HCT116 (cell line): ENCODE data around the gene EPDR1. TPM values are rescaled to one million over a fixed set of nuclear protein-coding genes. Genes with fewer than 3 reads are reported as not detected.

Source experiments
- ATAC-seq: fragments of 200-7000 bp; cut with Tn5 transposase; 2 replicates; pipeline ENCODE4 v1.9.1; 2020; ENCODE audit warnings: mild to moderate bottlenecking, moderate library complexity
- BruUV-seq: library from RNA; stranded (reverse); fragments of 400-500 nt; replicated peaks from 2 replicates; lab custom pipeline; 2021; lab: Mats Ljungman, UMichigan
- CTCF ChIA-PET: fragments of 300-600 bp; sonication (Branson Sonifier 250); formaldehyde crosslinking; loops from one replicate; lab custom pipeline; 2021; ENCODE audit warnings: antibody characterized with exemption; lab: Charles Lee
- POLR2A ChIA-PET: fragments of 300-600, 350-600 bp; sonication (Branson Sonifier 250); formaldehyde crosslinking; loops from one replicate; lab custom pipeline; 2021; ENCODE audit warnings: antibody characterized with exemption; lab: Charles Lee
- RAD21 ChIA-PET, 2 experiments: fragments of 300-600 bp; sonication (Branson Sonifier 250); formaldehyde crosslinking; loops; one replicate each; lab custom pipeline; 2023; ENCODE audit warnings: low total read pairs in 2 of 2; ENCODE audit not compliant: uncharacterized antibody in 2 of 2, unreplicated experiment in 2 of 2, low non-redundant PET in 1 of 2; lab: Charles Lee
- DNase-seq: peaks from one replicate; pipeline ENCODE4 v3.0.0-alpha.2; 2010; ENCODE audit warnings: low read depth, low spot score
- H2AFZ ChIP-seq: fragments of 200-600 bp; shearing (Covaris generic), sonication (generic); 2 replicates; pipeline ENCODE4 v1.6.1; 2017; ENCODE audit warnings: low read depth, mixed run types, mixed read lengths, antibody characterized with exemption, low read length; ENCODE audit not compliant: poor library complexity, severe bottlenecking
- H3K27ac ChIP-seq: 2 replicates; pipeline ENCODE4 v1.5.1; 2012; ENCODE audit warnings: low read depth, low read length
- H3K27me3 ChIP-seq: fragments of 200-600 bp; sonication (generic); 2 replicates; pipeline ENCODE4 v1.6.1; 2016; ENCODE audit warnings: mixed run types, low read length, mixed read lengths; ENCODE audit not compliant: insufficient read depth
- H3K36me3 ChIP-seq, 2 experiments: fragments of 200-500 bp in 1 of 2; fragments of 200-600 bp in 1 of 2; sonication (Bioruptor generic) in 1 of 2; sonication (generic) in 1 of 2; 2 replicates each; pipeline versions ENCODE4 v1.5.1 to v1.6.1; 2014 to 2016; ENCODE audit warnings: low read length in 2 of 2, inconsistent platforms in 1 of 2, mixed read lengths in 1 of 2, mixed run types in 1 of 2; ENCODE audit not compliant: insufficient read depth in 2 of 2, control insufficient read depth in 1 of 2
- H3K4me1 ChIP-seq, 2 experiments: fragments of 200-600 bp in 1 of 2; sonication (generic) in 1 of 2; 2 replicates each; pipeline versions ENCODE4 v1.5.1 to v1.6.1; 2012 to 2017; ENCODE audit warnings: low read length in 2 of 2, inconsistent platforms in 1 of 2, mild to moderate bottlenecking in 1 of 2, mixed read lengths in 1 of 2, mixed run types in 1 of 2, moderate library complexity in 1 of 2; ENCODE audit not compliant: insufficient read depth in 2 of 2, control insufficient read depth in 1 of 2
- H3K4me2 ChIP-seq: fragments of 200-600 bp; sonication (generic); 2 replicates; pipeline ENCODE4 v1.6.1; 2017; ENCODE audit warnings: mixed run types, low read length, mixed read lengths
- H3K4me3 ChIP-seq, 2 experiments: fragments of 200-600 bp in 1 of 2; sonication (generic) in 1 of 2; replicated peaks in 1 of 2; 2 replicates each; pipeline ENCODE4 v1.5.1; 2011 to 2016; ENCODE audit warnings: low read length in 2 of 2, control low read depth in 1 of 2, low read depth in 1 of 2, mild to moderate bottlenecking in 1 of 2, mixed read lengths in 1 of 2, mixed run types in 1 of 2
- H3K79me2 ChIP-seq: fragments of 200-600 bp; sonication (generic); 2 replicates; pipeline ENCODE4 v1.6.1; 2017; ENCODE audit warnings: mild to moderate bottlenecking, mixed run types, low read length, moderate library complexity, mixed read lengths; ENCODE audit not compliant: insufficient read depth
- H3K9ac ChIP-seq: fragments of 200-600 bp; sonication (generic); 2 replicates; pipeline ENCODE4 v1.6.1; 2016; ENCODE audit warnings: low read length, mixed read lengths
- H3K9me2 ChIP-seq: fragments of 200-600 bp; sonication (generic), shearing (Covaris generic); 2 replicates; pipeline ENCODE4 v1.6.1; 2017; ENCODE audit warnings: mixed run types, mild to moderate bottlenecking, moderate library complexity; ENCODE audit not compliant: insufficient read depth
- H3K9me3 ChIP-seq, 2 experiments: fragments of 200-500 bp in 1 of 2; fragments of 200-600 bp in 1 of 2; sonication (Bioruptor generic) in 1 of 2; sonication (generic) in 1 of 2; 2 replicates each; pipeline ENCODE4 v1.6.1; 2014 to 2017; ENCODE audit warnings: low read length in 2 of 2, mixed read lengths in 2 of 2, inconsistent platforms in 1 of 2, low read depth in 1 of 2, mild to moderate bottlenecking in 1 of 2, mixed run types in 1 of 2, moderate library complexity in 1 of 2; ENCODE audit not compliant: control insufficient read depth in 1 of 2, insufficient read depth in 1 of 2
- H4K20me1 ChIP-seq: fragments of 200-600 bp; sonication (generic), shearing (Covaris generic); 2 replicates; pipeline ENCODE4 v1.6.1; 2017; ENCODE audit warnings: mixed run types, mild to moderate bottlenecking, moderate library complexity; ENCODE audit not compliant: insufficient read depth
- ATF3 ChIP-seq: IDR thresholded peaks from 2 replicates; pipeline ENCODE4 v1.6.1; 2012
- EGR1 ChIP-seq: IDR thresholded peaks from 2 replicates; pipeline ENCODE4 v1.6.1; 2012; ENCODE audit warnings: low read depth
- ELF1 ChIP-seq: IDR thresholded peaks from 2 replicates; pipeline ENCODE4 v1.6.1; 2012; ENCODE audit warnings: low read depth, borderline replicate concordance
- EZH2phosphoT487 ChIP-seq: fragments of 200-600 bp; IDR thresholded peaks from 2 replicates; pipeline ENCODE4 v1.6.1; 2018; ENCODE audit warnings: antibody characterized with exemption, borderline replicate concordance
- REST ChIP-seq: IDR thresholded peaks from 2 replicates; pipeline ENCODE4 v1.6.1; 2012; ENCODE audit warnings: low read depth
- TCF7L2 ChIP-seq: IDR thresholded peaks from 2 replicates; pipeline ENCODE4 v1.7.0; 2011; ENCODE audit warnings: borderline replicate concordance, inconsistent platforms; ENCODE audit not compliant: insufficient read depth, insufficient read length; ENCODE audit errors: extremely low read depth
- intact Hi-C: fragments of 100-400 bp; cut with micrococcal nuclease; formaldehyde crosslinking; loops from 2 replicates; pipeline ENCODE4 v1.10.0; 2022
- total RNA-seq: library from RNA; stranded (reverse); gene quantifications from one replicate; pipeline ENCODE4 v1.2.1, GENCODE V29; 2021; ENCODE audit not compliant: unreplicated experiment
- TF ChIP-seq, protein P1 (sequence below): IDR thresholded peaks from 2 replicates; pipeline ENCODE4 v1.6.1; 2012

The EPDR1 gene
- total RNA-seq, 1 experiment from 2014 or later: 8.0 TPM

DNA sequence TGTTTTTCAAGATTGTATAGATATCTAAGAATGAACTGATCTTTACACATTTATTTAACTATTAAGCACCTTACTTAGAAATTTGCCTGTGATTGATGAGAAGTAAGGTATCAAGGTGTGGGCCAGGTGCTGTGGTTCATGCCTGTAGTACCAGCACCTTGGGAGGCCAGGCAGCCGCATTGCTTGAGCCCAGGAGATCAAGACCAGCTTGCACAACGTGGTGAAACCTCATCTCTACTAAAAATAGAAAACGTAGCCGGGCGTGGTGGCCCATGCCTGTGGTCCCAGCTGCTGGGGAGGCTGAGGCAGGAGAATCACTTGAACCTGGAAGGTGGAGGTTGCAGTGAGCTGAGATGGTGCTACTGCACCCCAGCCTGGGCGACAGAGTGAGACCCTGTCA is 38.4 kb upstream of the EPDR1 start:
- Histone ChIP-seq H3K4me1 (no peaks in the 10 kb centered on the region), H3K9me3 (no peaks in the 10 kb centered on the region), H3K9me2 (no peaks in the 10 kb centered on the region), H2AFZ (no peak overlapping the region), H3K27me3 (peaks cover 23% of the 10 kb centered on the region), H3K9ac (no peak overlapping the region), H3K79me2 (no peaks in the 10 kb centered on the region)
- RAD21 ChIA-PET: no interaction called here
- DNase-seq (no peak), ATAC-seq (no peak)
- POLR2A ChIA-PET: no interaction called here
- CTCF ChIA-PET: no interaction called here
- intact Hi-C loops: no loop called here
- TF ChIP-seq, protein P1, sequence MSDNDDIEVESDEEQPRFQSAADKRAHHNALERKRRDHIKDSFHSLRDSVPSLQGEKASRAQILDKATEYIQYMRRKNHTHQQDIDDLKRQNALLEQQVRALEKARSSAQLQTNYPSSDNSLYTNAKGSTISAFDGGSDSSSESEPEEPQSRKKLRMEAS: no peak
- TF ChIP-seq EGR1: no peak
- no peak for TF ChIP-seq EZH2phosphoT487
- TF ChIP-seq ELF1: no peak
- TF ChIP-seq REST: no peak
- TF ChIP-seq ATF3: no peak
- TF ChIP-seq TCF7L2: no peak
- TF ChIP-seq, all 23 proteins: peak for 0
- Histone ChIP-seq H3K27ac (no peak overlapping the region), H3K4me3 (no peak overlapping the region), H4K20me1 (no peaks in the 10 kb centered on the region), H3K36me3 (no peaks in the 10 kb centered on the region), H3K4me2 (no peak overlapping the region)
- BruUV-seq: no TSS peak
